BLaER1 treated with 17β-estradiol and CSF1 and Interleukin-3, amounts not matched to agents 10 nM and 100 nM (cell line): Measurements from ENCODE around the gene RAB6A.
A peak's percentile ranks its signal among the peaks of the same experiment; 100 is the strongest.
"Not testable (repeated sequence)": the region's sequence is repeated elsewhere in the genome, so short reads cannot be mapped to it uniquely, and the experiment has no call there.

Experiments
- H3K27ac ChIP-seq, 11 experiments: shearing (Covaris generic); formaldehyde crosslinking; 2 replicates each; pipeline ENCODE4 v1.8.1; 2022
- H3K27me3 ChIP-seq, 11 experiments: shearing (Covaris generic); formaldehyde crosslinking; 2 replicates each; pipeline ENCODE4 v1.8.1; 2022
- H3K36me3 ChIP-seq, 11 experiments: shearing (Covaris generic); formaldehyde crosslinking; 2 replicates each; pipeline ENCODE4 v1.8.1; 2022
- H3K4me1 ChIP-seq, 10 experiments: shearing (Covaris generic); formaldehyde crosslinking; 2 replicates each; pipeline ENCODE4 v1.8.1; 2022
- H3K4me2 ChIP-seq, 11 experiments: shearing (Covaris generic); formaldehyde crosslinking; 2 replicates each; pipeline ENCODE4 v1.8.1; 2022
- H3K4me3 ChIP-seq, 10 experiments: shearing (Covaris generic); formaldehyde crosslinking; 2 replicates each; pipeline ENCODE4 v1.8.1; 2022
- H3K9ac ChIP-seq, 11 experiments: shearing (Covaris generic); formaldehyde crosslinking; 2 replicates each; pipeline ENCODE4 v1.8.1; 2022
- H3K9me3 ChIP-seq, 11 experiments: shearing (Covaris generic); formaldehyde crosslinking; replicated peaks in 1 of 11; 2 replicates each; pipeline ENCODE4 v1.8.1; 2022
- H4K20me1 ChIP-seq, 11 experiments: shearing (Covaris generic); formaldehyde crosslinking; 2 replicates each; pipeline ENCODE4 v1.8.1; 2022
- Cebpa-rat ChIP-seq, 11 experiments: shearing (Covaris generic); IDR thresholded peaks; 2 replicates each; pipeline ENCODE4 v1.8.1; 2022

RAB6A gene

GRCh38 chr11:73758451-73758850 is 2.4 kb downstream of the RAB6A start:
- peaks cover 0 to 20% (median 9%) of the 10 kb centered on the region in 11 experiments; a peak in 10 of 22 replicates for H3K36me3 ChIP-seq
- H3K9ac ChIP-seq, result peak overlapping the region in 6 of 11 experiments; percentile 91 to 96 (median 94); a peak in 8 of 22 replicates
- peaks cover 21 to 69% (median 61%) of the 10 kb centered on the region in 11 experiments; a peak in 21 of 22 replicates for H4K20me1 ChIP-seq
- H3K4me2 ChIP-seq, result peak overlapping the region; percentile 75 to 94 (median 91)
- H3K27me3 ChIP-seq, result no peaks in the 10 kb centered on the region
- H3K4me3 ChIP-seq, result peak overlapping the region; percentile 89 to 100 (median 98); a peak in 13 of 20 replicates
- H3K4me1 ChIP-seq, result peaks cover 18 to 60% (median 32%) of the 10 kb centered on the region in 10 experiments
- TF ChIP-seq Cebpa-rat (IDR thresholded peaks at IDR 0.05), result no peak
- no peaks in the 10 kb centered on the region for H3K9me3 ChIP-seq
- H3K27ac ChIP-seq, result no peak overlapping the region

GRCh38 chr11:73757598-73757997 is 3.3 kb downstream of the RAB6A start:
- Histone ChIP-seq H3K4me1 (peaks cover 20 to 57% (median 32%) of the 10 kb centered on the region in 10 experiments), H4K20me1 (peaks cover 26 to 78% (median 70%) of the 10 kb centered on the region in 11 experiments; a peak in 21 of 22 replicates), H3K4me2 (peak overlapping the region in 8 of 11 experiments; percentile 75 to 92 (median 91); a peak in 14 of 22 replicates), H3K9ac (no peak overlapping the region), H3K27me3 (no peaks in the 10 kb centered on the region), H3K27ac (no peak overlapping the region), H3K9me3 (no peaks in the 10 kb centered on the region), H3K4me3 (no peak overlapping the region), H3K36me3 (peaks cover 0 to 27% (median 14%) of the 10 kb centered on the region in 11 experiments; a peak in 14 of 22 replicates)
- TF ChIP-seq Cebpa-rat (IDR thresholded peaks at IDR 0.05), result peak in 2 of 11 experiments; percentile 55 to 69; a peak in 4 of 22 replicates

GRCh38 chr11:73755670-73756069 is 5.2 kb downstream of the RAB6A start:
- H3K27ac ChIP-seq, result no peak overlapping the region
- peaks cover 0 to 33% (median 14%) of the 10 kb centered on the region in 11 experiments; a peak in 15 of 22 replicates for H3K36me3 ChIP-seq
- no peaks in the 10 kb centered on the region for H3K27me3 ChIP-seq
- H3K4me1 ChIP-seq, result peaks cover 20 to 65% (median 32%) of the 10 kb centered on the region in 10 experiments
- no peak overlapping the region for H3K4me3 ChIP-seq
- H4K20me1 ChIP-seq, result peaks cover 34 to 97% (median 89%) of the 10 kb centered on the region in 11 experiments
- no peak overlapping the region for H3K9ac ChIP-seq
- TF ChIP-seq Cebpa-rat (IDR thresholded peaks at IDR 0.05), result no peak
- H3K4me2 ChIP-seq, result peak overlapping the region in 7 of 11 experiments; percentile 8 to 55 (median 27); a peak in 10 of 22 replicates
- no peaks in the 10 kb centered on the region for H3K9me3 ChIP-seq

- Histone ChIP-seq H3K9me3 (no peaks in the 10 kb centered on the region), H4K20me1 (peaks cover 46 to 98% (median 95%) of the 10 kb centered on the region in 11 experiments), H3K27me3 (no peaks in the 10 kb centered on the region), H3K4me2 (no peak overlapping the region), H3K4me3 (no peak overlapping the region), H3K27ac (no peak overlapping the region), H3K9ac (no peak overlapping the region), H3K36me3 (peaks cover 0 to 33% (median 16%) of the 10 kb centered on the region in 11 experiments; a peak in 15 of 22 replicates), H3K4me1 (peaks cover 20 to 78% (median 36%) of the 10 kb centered on the region in 10 experiments)
- no peak for TF ChIP-seq Cebpa-rat (IDR thresholded peaks at IDR 0.05)
Measured at GRCh38 chr11:73753938-73754337, 6.9 kb downstream of the RAB6A start.

GRCh38 chr11:73752903-73753302 is 8.0 kb downstream of the RAB6A start:
- Histone ChIP-seq H3K4me2 (peak overlapping the region in 1 of 11 experiments; percentile 1; a peak in 1 of 22 replicates), H3K36me3 (peaks cover 0 to 33% (median 16%) of the 10 kb centered on the region in 11 experiments; a peak in 15 of 22 replicates), H4K20me1 (peaks cover 48 to 98% (median 95%) of the 10 kb centered on the region in 11 experiments; a peak in 21 of 22 replicates), H3K4me1 (peaks cover 9 to 69% (median 26%) of the 10 kb centered on the region in 10 experiments; a peak in 18 of 20 replicates), H3K4me3 (no peak overlapping the region), H3K27me3 (no peaks in the 10 kb centered on the region), H3K27ac (no peak overlapping the region), H3K9me3 (no peaks in the 10 kb centered on the region), H3K9ac (no peak overlapping the region)
- no peak for TF ChIP-seq Cebpa-rat (IDR thresholded peaks at IDR 0.05)

GRCh38 chr11:73752216-73752867 is 8.5 kb downstream of the RAB6A start:
- Histone ChIP-seq H3K27me3 (no peaks in the 10 kb centered on the region), H3K4me3 (no peak overlapping the region), H3K27ac (no peak overlapping the region), H3K36me3 (peaks cover 0 to 33% (median 16%) of the 10 kb centered on the region in 11 experiments; a peak in 15 of 22 replicates), H3K9ac (no peak overlapping the region), H3K4me2 (peak overlapping the region in 3 of 11 experiments; percentile 1 to 35 (median 6); a peak in 1 of 22 replicates), H4K20me1 (peaks cover 53 to 98% (median 94%) of the 10 kb centered on the region in 11 experiments; a peak in 21 of 22 replicates), H3K9me3 (no peaks in the 10 kb centered on the region), H3K4me1 (peaks cover 6 to 63% (median 22%) of the 10 kb centered on the region in 10 experiments; a peak in 17 of 20 replicates)
- no peak for TF ChIP-seq Cebpa-rat (IDR thresholded peaks at IDR 0.05)

- peaks cover 6 to 51% (median 16%) of the 10 kb centered on the region in 10 experiments; a peak in 17 of 20 replicates for H3K4me1 ChIP-seq
- H3K9ac ChIP-seq, H3K27ac ChIP-seq, H3K27me3 ChIP-seq, H3K4me3 ChIP-seq, H3K9me3 ChIP-seq: not testable (repeated sequence)
- H4K20me1 ChIP-seq, result peaks cover 65 to 100% (median 98%) of the 10 kb centered on the region in 11 experiments; a peak in 21 of 22 replicates
- peak overlapping the region in 8 of 11 experiments; percentile 0 to 63 (median 45); a peak in 12 of 22 replicates for H3K4me2 ChIP-seq
- H3K36me3 ChIP-seq, result peaks cover 0 to 26% (median 16%) of the 10 kb centered on the region in 11 experiments; a peak in 16 of 22 replicates
Measured at GRCh38 chr11:73750862-73751261, 10.0 kb downstream of the RAB6A start.

GRCh38 chr11:73750228-73750627 is 10.6 kb downstream of the RAB6A start:
- no peak for TF ChIP-seq Cebpa-rat (IDR thresholded peaks at IDR 0.05)
- Histone ChIP-seq H3K9ac (no peak overlapping the region), H3K4me1 (peaks cover 6 to 45% (median 13%) of the 10 kb centered on the region in 10 experiments; a peak in 17 of 20 replicates)

GRCh38 chr11:73749118-73749517 is 11.8 kb downstream of the RAB6A start:
- H3K4me2 ChIP-seq, result peak overlapping the region in 2 of 11 experiments; percentile 54 to 63; a peak in 4 of 22 replicates
- H3K4me3 ChIP-seq, result no peak overlapping the region
- TF ChIP-seq Cebpa-rat (IDR thresholded peaks at IDR 0.05), result no peak
- H3K4me1 ChIP-seq, result peaks cover 6 to 43% (median 13%) of the 10 kb centered on the region in 10 experiments; a peak in 17 of 20 replicates
- H3K9ac ChIP-seq, result no peak overlapping the region
- H4K20me1 ChIP-seq, result peaks cover 58 to 100% (median 95%) of the 10 kb centered on the region in 11 experiments
- no peaks in the 10 kb centered on the region for H3K9me3 ChIP-seq
- H3K27me3 ChIP-seq, result no peaks in the 10 kb centered on the region
- H3K36me3 ChIP-seq, result peaks cover 0 to 22% (median 11%) of the 10 kb centered on the region in 11 experiments; a peak in 14 of 22 replicates
- no peak overlapping the region for H3K27ac ChIP-seq

More at GRCh38 chr11:73750228-73750627, 10.6 kb downstream of the RAB6A start:
- Histone ChIP-seq H3K36me3 (peaks cover 0 to 26% (median 13%) of the 10 kb centered on the region in 11 experiments; a peak in 16 of 22 replicates), H3K27me3 (no peaks in the 10 kb centered on the region), H3K4me2 (peak overlapping the region; percentile 0 to 63 (median 41); a peak in 17 of 22 replicates), H3K4me3 (no peak overlapping the region), H3K9me3 (no peaks in the 10 kb centered on the region), H3K27ac (no peak overlapping the region), H4K20me1 (peaks cover 69 to 100% (median 98%) of the 10 kb centered on the region in 11 experiments)
